H1 (cell line): ENCODE data around the gene TEX28. TPM values are rescaled to one million over a fixed set of nuclear protein-coding genes. Genes with fewer than 3 reads are reported as not detected.
"Not testable (repeated sequence)": the region's sequence is repeated elsewhere in the genome, so short reads cannot be mapped to it uniquely, and the experiment has no call there.

Source experiments
- CTCF ChIA-PET: fragments of 300-600 bp; sonication (Branson Sonifier 250); formaldehyde crosslinking; loops from one replicate; lab custom pipeline; 2021; ENCODE audit not compliant: partially characterized antibody; lab: Charles Lee
- POLR2A ChIA-PET: fragments of 300-600 bp; sonication (Branson Sonifier 250); formaldehyde crosslinking; loops from one replicate; lab custom pipeline; 2021; ENCODE audit warnings: inconsistent platforms; ENCODE audit not compliant: partially characterized antibody; lab: Charles Lee
- DNase-seq, 2 experiments: peaks; one replicate each; pipeline versions ENCODE4 v3.0.0 to v3.0.0-alpha.2; 2010 to 2022; ENCODE audit warnings: low spot score in 2 of 2, low read depth in 1 of 2, mixed read lengths in 1 of 2
- FAIRE-seq: peaks from 2 replicates; lab custom pipeline; 2011; peaks lifted over from hg19 to GRCh38; lab: Jason Lieb, UNC
- H2AFZ ChIP-seq: 2 replicates; pipeline ENCODE4 v1.8.1; 2012; ENCODE audit warnings: low read length, inconsistent platforms
- H2AK5ac ChIP-seq: 2 replicates; pipeline ENCODE4 v1.6.1; 2013; ENCODE audit warnings: low read depth, low read length
- H2BK120ac ChIP-seq: replicated peaks from 2 replicates; pipeline ENCODE3; 2013; ENCODE audit warnings: low read depth, low read length, inconsistent platforms
- H2BK12ac ChIP-seq: 2 replicates; pipeline ENCODE4 v1.6.1; 2013; ENCODE audit warnings: low read depth, low read length
- H2BK15ac ChIP-seq: 2 replicates; pipeline ENCODE4 v1.6.1; 2013; ENCODE audit warnings: low read length
- H2BK20ac ChIP-seq: 2 replicates; pipeline ENCODE4 v1.6.1; 2013; ENCODE audit warnings: low read length
- H2BK5ac ChIP-seq: 2 replicates; pipeline ENCODE4 v1.6.1; 2013; ENCODE audit warnings: low read depth, low read length
- H3K14ac ChIP-seq: 2 replicates; pipeline ENCODE4 v1.6.1; 2013; ENCODE audit warnings: inconsistent platforms; ENCODE audit not compliant: insufficient read length
- H3K18ac ChIP-seq: 2 replicates; pipeline ENCODE4 v1.6.1; 2013; ENCODE audit warnings: low read length; ENCODE audit errors: extremely low read depth
- H3K23ac ChIP-seq: 2 replicates; pipeline ENCODE4 v1.6.1; 2013; ENCODE audit warnings: inconsistent platforms; ENCODE audit not compliant: insufficient read length
- H3K23me2 ChIP-seq: 2 replicates; pipeline ENCODE4 v1.6.1; 2013; ENCODE audit warnings: low read depth, low read length
- H3K27ac ChIP-seq: 2 replicates; pipeline ENCODE4 v1.6.1; 2011; ENCODE audit warnings: low read depth, low read length, inconsistent platforms
- H3K27me3 ChIP-seq, 4 experiments: replicated peaks in 1 of 4; 1 replicate in 1 of 4; 2 replicates in 3 of 4; pipeline versions ENCODE4 v1.6.1 to v1.8.1; 2011 to 2013; ENCODE audit warnings: low read length in 3 of 4, mild to moderate bottlenecking in 3 of 4, inconsistent platforms in 2 of 4, mixed read lengths in 2 of 4, moderate library complexity in 1 of 4; ENCODE audit not compliant: control insufficient read depth in 3 of 4, insufficient read depth in 3 of 4; ENCODE audit errors: extremely low read depth in 1 of 4
- H3K36me3 ChIP-seq, 4 experiments: 2 replicates each; pipeline versions ENCODE4 v1.6.1 to v1.8.1; 2011 to 2013; ENCODE audit warnings: mild to moderate bottlenecking in 4 of 4, low read length in 3 of 4, moderate library complexity in 2 of 4, control low read depth in 1 of 4, inconsistent platforms in 1 of 4; ENCODE audit not compliant: insufficient read depth in 4 of 4, control insufficient read depth in 2 of 4
- H3K4ac ChIP-seq: replicated peaks from 2 replicates; pipeline ENCODE3; 2013; ENCODE audit warnings: low read length, low read depth, mixed read lengths, inconsistent platforms; ENCODE audit not compliant: insufficient read length
- H3K4me1 ChIP-seq, 4 experiments: replicated peaks in 1 of 4; 1 replicate in 1 of 4; 2 replicates in 3 of 4; pipeline versions ENCODE4 v1.6.1 to v1.8.1; 2011 to 2013; ENCODE audit warnings: low read length in 3 of 4, inconsistent platforms in 2 of 4, mixed read lengths in 1 of 4; ENCODE audit not compliant: insufficient read depth in 4 of 4, control insufficient read depth in 3 of 4
- H3K4me2 ChIP-seq, 2 experiments: 2 replicates each; pipeline versions ENCODE4 v1.6.1 to v1.8.1; 2011 to 2013; ENCODE audit warnings: low read depth in 2 of 2, low read length in 2 of 2, control low read depth in 1 of 2, inconsistent platforms in 1 of 2, mild to moderate bottlenecking in 1 of 2; ENCODE audit not compliant: insufficient read depth in 1 of 2
- H3K4me3 ChIP-seq, 4 experiments: fragments of 200-600, 300-600 bp in 1 of 4; sonication (generic), shearing (Covaris generic), sonication (Bioruptor Twin) in 1 of 4; 2 replicates each; pipeline versions ENCODE4 v1.5.1 to v1.8.1; 2011 to 2016; ENCODE audit warnings: low read length in 4 of 4, low read depth in 3 of 4, control low read depth in 2 of 4, inconsistent platforms in 2 of 4, mild to moderate bottlenecking in 2 of 4, mixed read lengths in 1 of 4, moderate library complexity in 1 of 4; ENCODE audit not compliant: insufficient read depth in 2 of 4; ENCODE audit errors: extremely low read depth in 1 of 4
- H3K56ac ChIP-seq: replicated peaks from 2 replicates; pipeline ENCODE3; 2013; ENCODE audit warnings: low read depth, mild to moderate bottlenecking, mixed read lengths, low read length, inconsistent platforms; ENCODE audit not compliant: insufficient read length
- H3K79me1 ChIP-seq: 2 replicates; pipeline ENCODE4 v1.6.1; 2013; ENCODE audit warnings: low read depth, low read length, control low read depth
- H3K79me2 ChIP-seq, 2 experiments: 2 replicates each; pipeline versions ENCODE4 v1.6.1 to v1.8.1; 2012 to 2013; ENCODE audit warnings: low read length in 2 of 2, mild to moderate bottlenecking in 2 of 2, inconsistent platforms in 1 of 2; ENCODE audit not compliant: insufficient read depth in 2 of 2, control insufficient read depth in 1 of 2
- H3K9ac ChIP-seq, 4 experiments: replicated peaks in 1 of 4; 1 replicate in 1 of 4; 2 replicates in 3 of 4; pipeline versions ENCODE4 v1.6.1 to v1.8.1; 2011 to 2013; ENCODE audit warnings: low read depth in 3 of 4, low read length in 3 of 4, control low read depth in 2 of 4, mild to moderate bottlenecking in 2 of 4, moderate library complexity in 2 of 4, inconsistent platforms in 1 of 4; ENCODE audit errors: extremely low read depth in 1 of 4
- H3K9me3 ChIP-seq, 2 experiments: 2 replicates each; pipeline versions ENCODE4 v1.6.1 to v1.8.1; 2012 to 2013; ENCODE audit warnings: mild to moderate bottlenecking in 2 of 2, moderate library complexity in 2 of 2, control low read depth in 1 of 2, inconsistent platforms in 1 of 2, low read depth in 1 of 2, low read length in 1 of 2, mixed read lengths in 1 of 2; ENCODE audit not compliant: insufficient read depth in 2 of 2
- H4K20me1 ChIP-seq, 2 experiments: replicated peaks in 1 of 2; 2 replicates each; pipeline versions ENCODE3 to v1.8.1; 2011 to 2013; ENCODE audit warnings: inconsistent platforms in 2 of 2, low read length in 2 of 2, mild to moderate bottlenecking in 1 of 2; ENCODE audit not compliant: insufficient read depth in 2 of 2, control insufficient read depth in 1 of 2
- H4K5ac ChIP-seq: 2 replicates; pipeline ENCODE4 v1.6.1; 2013; ENCODE audit warnings: low read length, low read depth, mixed read lengths, inconsistent platforms; ENCODE audit not compliant: insufficient read length
- H4K8ac ChIP-seq: 2 replicates; pipeline ENCODE4 v1.8.0; 2013; ENCODE audit warnings: mild to moderate bottlenecking, moderate library complexity, low read length, inconsistent platforms; ENCODE audit not compliant: insufficient read depth; ENCODE audit errors: extremely low read depth
- H4K91ac ChIP-seq: replicated peaks from 2 replicates; pipeline ENCODE3; 2013; ENCODE audit warnings: low read length, mixed read lengths, inconsistent platforms; ENCODE audit not compliant: insufficient read length
- WGBS, 2 experiments: shearing (Covaris generic) in 1 of 2; methylation state at CpG; one replicate each; pipeline versions ENCODE4 v1.1.6 to v1.1.7; 2013 to 2015; ENCODE audit warnings: low lambda C conversion rate in 2 of 2, mixed read lengths in 2 of 2, inconsistent platforms in 1 of 2, low coverage in 1 of 2, missing lambda C conversion rate in 1 of 2; ENCODE audit not compliant: insufficient replicate concordance in 2 of 2, insufficient coverage in 1 of 2, insufficient read length in 1 of 2; ENCODE audit errors: extremely low coverage in 1 of 2, missing lambda C conversion rate in 1 of 2; 5-methylcytosine and 5-hydroxymethylcytosine counted together
- polyA plus RNA-seq, 7 experiments: library from polyadenylated mRNA; depleted of rRNA in 3 of 7; stranded (reverse) in 5 of 7; unstranded in 2 of 7; fragments of >200 nt in 5 of 7; fragments of 200-250 nt in 2 of 7; gene quantifications; 1 replicate in 5 of 7; 2 replicates in 1 of 7; 4 replicates in 1 of 7; pipeline versions ENCODE4 v1.2.1 to v1.2.3, GENCODE V29; 2011 to 2013; ENCODE audit warnings: missing spikeins in 2 of 7, mixed read lengths in 2 of 7
- total RNA-seq: library from RNA; stranded (reverse); fragmentation: NEBNext Ultra II Directional; extraction: Animal tissue kit (Norgen Biotek cat#: 25700); gene quantifications from 2 replicates; pipeline ENCODE4 v1.2.1, GENCODE V29; 2021

Gene TEX28
- total and polyA plus RNA-seq, 2 of the 8 experiments (the other 6 are each of a cell fraction or from before 2014, with no cell fraction given), result not detected

DNA sequence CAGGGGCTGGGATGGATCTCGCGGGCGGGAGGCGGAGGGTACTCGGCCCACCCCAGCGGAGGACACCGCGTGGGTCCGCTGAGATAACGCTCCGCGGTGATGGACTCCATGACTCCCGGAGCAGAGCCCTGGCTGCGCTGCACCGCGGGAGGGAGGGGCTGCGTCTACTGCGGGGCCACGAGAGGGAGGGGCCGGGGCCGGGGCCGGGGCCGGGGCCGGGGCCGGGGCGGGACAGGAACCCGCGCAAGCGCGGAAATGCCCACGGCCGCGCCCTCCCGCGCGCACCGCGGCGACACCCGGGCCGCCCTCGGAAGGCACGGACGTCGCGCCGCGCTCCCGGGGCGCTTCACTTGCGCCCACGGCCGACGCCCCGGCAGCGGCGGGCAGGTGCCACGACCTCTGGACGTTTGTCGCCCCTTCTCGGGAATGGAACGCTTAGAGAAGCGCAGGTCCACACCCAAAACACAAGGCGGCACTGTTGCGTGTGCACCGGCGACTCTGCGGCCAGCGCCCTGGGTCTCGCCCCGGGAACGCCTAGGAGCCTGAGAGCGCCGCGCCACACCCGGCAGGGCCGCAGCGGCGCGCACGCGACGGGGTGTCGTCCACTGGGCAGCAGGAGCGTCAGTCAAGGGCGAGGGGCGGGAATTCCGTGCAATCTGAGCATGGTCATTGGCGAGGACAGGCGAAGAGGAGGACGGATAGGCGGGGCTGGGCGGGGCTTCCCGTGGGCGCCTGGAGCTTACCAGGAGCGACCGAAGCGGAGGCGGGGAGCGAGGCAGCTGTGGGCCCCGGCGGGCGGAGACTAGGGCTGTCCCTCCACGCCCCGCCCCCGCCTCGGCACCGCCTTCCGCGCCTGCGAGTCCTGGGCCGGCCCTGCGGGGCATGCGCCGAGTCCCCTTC, 46.7 kb upstream of the TEX28 start:
- H3K4me1 ChIP-seq, H3K79me2 ChIP-seq, H2BK120ac ChIP-seq, H3K23me2 ChIP-seq, H4K5ac ChIP-seq, H2AFZ ChIP-seq, H2AK5ac ChIP-seq, H3K27ac ChIP-seq, H3K18ac ChIP-seq, H3K14ac ChIP-seq, H4K8ac ChIP-seq, H3K9me3 ChIP-seq, H2BK12ac ChIP-seq, H3K9ac ChIP-seq, H3K36me3 ChIP-seq, H3K56ac ChIP-seq, H2BK5ac ChIP-seq, H3K23ac ChIP-seq, H2BK15ac ChIP-seq, H3K4ac ChIP-seq, H3K4me2 ChIP-seq, H4K20me1 ChIP-seq, CTCF ChIA-PET, H4K91ac ChIP-seq, H3K27me3 ChIP-seq, H2BK20ac ChIP-seq, POLR2A ChIA-PET, DNase-seq, H3K4me3 ChIP-seq, H3K79me1 ChIP-seq: not testable (repeated sequence)
- FAIRE-seq, result peak; percentile 96
- no CpG with 5 or more reads among the region's 115 CpGs for WGBS, 2 experiments
